Measurements from ENCODE around the gene MMEL1.
"Not testable (repeated sequence)": the region's sequence is repeated elsewhere in the genome, so short reads cannot be mapped to it uniquely, and the experiment has no call there.

MMEL1 gene

DNA sequence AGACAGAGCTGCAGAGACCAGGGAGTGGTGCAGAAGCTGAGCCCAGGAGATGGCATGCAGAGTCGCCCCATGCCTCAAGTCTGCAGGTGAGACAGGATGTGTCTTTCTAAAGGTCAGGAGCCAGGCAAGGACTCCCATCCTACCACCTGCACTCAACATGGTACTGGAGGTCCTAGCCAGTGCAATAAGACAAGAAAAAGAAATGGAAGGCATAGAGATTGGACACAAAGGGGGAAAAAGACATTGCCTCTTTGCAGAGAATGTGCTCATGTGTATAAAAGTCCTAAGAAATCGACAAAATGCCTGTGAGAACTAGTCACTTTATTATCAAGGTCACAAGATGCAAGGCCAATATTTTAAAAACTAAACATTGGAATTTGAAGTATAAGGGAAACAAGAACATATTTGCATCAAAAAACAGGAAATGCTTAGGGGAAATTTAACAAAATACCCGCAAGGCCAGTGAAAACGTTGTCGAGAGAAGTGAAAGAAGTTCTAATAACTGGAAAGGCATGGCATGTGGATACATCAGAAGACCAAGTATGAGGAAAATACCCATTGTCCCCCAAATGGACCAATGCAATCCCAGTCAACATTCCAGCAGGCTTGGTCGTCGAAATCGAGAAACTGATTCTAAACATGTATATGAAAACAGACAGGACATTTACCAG is 59.4 kb downstream of the MMEL1 start:
- no peak for DNase-seq (ENCODE audit: low read depth)

DNA sequence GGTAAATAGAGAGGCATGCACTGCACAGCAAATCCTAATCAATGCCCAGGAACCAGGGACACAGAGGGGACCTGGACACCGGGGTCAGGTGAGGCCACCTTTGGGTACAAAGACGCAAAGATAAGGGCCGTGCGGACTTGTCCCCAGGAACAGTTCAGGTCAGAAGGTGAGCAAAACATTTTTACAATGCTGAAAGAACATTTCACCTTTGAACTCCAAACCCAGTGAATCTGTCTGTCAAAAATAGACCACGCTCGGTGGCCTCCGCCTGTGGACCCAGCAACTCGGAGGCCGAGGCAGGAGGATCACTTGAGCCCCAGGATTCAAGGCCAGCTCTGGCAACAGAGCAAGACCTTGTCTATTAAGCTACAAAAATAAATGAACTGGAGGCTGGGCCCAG is 61.5 kb downstream of the MMEL1 start:
- no peak for DNase-seq (ENCODE audit: low read depth)

DNA sequence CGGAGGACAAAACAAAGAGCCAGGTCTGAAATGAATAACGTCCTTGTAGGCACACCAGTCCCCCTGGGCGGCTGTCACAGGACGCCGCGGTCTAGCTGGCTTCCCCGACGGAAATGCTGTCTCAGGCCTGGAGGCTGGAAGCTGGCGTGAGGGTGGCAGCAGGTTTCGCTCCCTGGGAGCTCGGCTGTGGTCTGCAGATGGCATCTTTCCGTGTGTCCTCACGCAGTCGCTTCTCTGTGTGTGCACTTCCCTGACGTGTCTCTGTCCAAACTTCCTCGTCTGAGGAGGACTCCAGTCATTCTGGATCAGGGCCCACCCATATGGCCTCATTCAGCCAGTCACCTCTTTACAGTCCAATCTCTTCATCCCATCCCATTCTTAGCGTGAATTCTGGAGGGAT is 62.5 kb downstream of the MMEL1 start:
- DNase-seq (ENCODE audit: low read depth), result no peak

DNA sequence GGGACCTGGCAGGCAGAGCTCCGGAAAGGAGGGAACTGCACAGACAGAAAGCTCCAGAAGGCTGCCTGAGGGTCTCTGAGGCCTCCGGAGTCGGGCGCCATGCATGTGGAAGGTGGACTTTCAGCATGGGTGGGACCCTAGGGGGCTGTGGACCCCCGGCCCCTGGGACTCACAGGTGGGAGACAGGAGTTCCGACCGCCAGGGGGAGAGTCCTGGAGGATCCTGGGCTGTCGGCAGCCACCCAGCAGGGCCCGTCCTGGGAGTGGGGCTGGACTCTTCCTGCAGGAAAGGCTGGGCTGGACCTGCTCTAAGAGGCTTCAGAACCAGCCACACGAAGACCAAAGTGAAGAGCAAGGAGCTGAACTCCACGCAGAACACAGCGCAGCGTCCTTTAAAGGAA is 63.1 kb downstream of the MMEL1 start:
- not testable (repeated sequence) for DNase-seq (ENCODE audit: low read depth)

DNA sequence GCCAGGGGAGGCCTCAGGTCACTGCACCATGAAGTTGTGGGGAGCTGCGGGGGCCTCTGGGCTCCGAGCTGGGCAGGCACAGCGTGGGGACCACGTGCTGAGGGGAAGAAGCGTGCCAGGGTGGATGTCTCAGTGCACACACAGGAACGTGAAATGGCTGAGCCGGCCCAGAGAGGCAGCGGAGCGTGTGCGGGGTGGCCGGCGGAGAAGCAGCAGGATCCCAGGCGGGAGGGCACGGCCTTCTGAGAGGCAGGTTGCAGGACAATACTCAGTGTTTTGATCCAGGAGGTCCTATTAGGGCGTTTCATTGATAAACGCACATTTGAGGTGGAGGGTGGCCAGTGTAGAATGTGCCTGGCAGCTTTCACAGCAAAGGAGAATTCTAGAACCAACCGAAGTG is 63.8 kb downstream of the MMEL1 start:
- no peak for DNase-seq (ENCODE audit: low read depth)

DNA sequence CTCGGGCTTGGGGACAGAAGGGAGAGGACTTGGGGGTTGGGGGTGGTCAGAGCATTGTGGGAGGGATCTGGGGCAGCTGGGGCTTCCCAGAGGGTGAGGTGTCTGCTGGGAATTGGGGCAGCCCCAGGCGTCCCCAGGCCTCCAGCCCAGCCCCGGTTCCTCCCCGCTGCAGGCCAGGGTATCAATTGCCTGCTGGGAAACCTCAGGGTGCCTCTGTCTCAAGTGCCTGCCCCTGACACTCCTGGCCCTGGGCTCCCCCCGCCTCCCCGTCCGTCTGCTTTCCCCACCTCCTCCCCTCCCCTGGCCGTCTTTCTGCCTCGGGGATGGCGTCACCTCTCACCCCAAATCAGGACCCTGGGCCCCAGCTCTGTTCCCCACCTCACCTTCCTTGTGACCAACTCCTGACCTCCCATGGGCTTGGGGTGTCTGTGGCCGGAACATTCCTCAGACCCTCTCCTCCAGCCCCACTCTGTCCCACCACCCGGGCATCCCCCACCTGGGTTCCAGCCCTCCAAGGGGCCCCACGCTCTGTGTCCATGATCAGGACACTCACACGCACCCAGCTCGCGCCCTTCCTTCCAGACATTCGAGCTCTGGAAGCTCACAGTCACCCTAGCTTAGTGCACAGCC is 64.5 kb downstream of the MMEL1 start:
- DNase-seq (ENCODE audit: low read depth), result not testable (repeated sequence)

DNA sequence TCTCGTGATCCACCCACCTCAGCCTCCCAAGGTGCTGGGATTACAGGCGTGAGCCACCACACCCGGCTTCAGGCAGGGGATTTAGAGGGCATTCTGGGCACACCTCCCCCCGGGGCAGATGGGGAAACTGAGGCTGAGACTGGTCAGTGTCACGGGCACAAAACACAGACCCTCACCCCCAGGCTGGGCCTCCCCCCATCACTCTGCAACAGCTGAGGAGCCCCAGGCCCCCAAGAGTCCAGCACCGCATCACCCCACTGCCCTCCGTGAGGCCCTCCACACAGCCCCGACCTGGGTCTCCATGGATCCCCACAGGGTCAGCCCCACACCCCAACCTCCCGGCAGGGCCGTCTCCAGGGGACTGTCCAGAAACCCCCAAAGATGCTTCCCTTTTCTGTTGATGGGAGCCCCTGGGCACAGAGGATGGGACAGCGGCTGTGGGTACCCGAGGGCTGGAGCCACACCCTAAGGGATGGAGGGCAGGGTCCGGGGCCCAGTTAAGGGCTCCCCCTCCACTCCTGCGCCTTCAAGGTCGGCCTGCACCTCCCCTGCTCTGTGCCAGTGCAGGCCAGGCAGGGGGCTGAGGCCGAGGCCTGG is 65.6 kb downstream of the MMEL1 start:
- no peak for DNase-seq (ENCODE audit: low read depth)

DNA sequence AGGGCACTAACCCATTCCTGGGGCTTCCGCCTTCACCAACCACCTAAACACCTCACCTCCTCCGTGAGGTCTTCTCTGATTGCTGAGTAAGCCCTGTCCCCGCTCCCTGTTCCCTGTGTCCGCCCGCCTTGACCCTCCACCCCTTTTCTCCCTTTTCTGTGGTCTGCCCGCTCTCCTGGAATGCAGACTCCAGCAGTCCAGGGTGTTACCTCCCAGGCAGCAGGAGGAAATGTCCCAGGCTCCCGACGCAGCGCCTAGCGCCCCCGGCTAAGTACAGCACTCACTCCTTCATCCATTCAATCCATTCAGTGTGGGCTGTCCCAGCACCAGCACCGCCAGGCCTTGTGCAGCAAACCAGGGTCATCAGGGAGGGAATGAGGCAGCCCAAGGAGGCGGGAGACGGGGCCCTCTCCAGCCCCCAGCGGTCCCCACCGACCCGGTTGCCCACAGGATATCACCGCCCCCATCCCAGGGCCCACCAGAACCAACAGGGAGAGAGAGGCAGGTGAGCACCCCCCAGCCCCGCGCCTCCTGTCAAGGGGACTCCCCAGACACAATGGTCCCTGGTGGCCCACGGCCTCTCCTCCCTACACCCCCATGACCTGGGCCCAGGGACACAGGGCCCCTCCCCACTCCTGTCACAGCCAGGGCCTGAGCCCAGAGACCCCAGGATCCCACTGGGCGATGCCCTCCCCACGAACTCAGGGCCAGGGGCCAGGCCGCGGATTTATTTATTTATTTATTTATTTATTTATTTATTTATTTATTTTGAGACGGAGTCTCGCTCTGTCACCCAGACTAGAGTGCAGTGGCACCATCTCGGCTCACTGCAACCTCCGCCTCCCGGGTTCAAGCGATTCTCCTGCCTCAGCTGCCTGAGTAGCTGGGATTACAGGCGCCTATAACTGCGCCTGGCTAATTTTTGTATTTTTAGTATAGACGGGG is 66.4 kb downstream of the MMEL1 start:
- no peak for DNase-seq (ENCODE audit: low read depth)

DNA sequence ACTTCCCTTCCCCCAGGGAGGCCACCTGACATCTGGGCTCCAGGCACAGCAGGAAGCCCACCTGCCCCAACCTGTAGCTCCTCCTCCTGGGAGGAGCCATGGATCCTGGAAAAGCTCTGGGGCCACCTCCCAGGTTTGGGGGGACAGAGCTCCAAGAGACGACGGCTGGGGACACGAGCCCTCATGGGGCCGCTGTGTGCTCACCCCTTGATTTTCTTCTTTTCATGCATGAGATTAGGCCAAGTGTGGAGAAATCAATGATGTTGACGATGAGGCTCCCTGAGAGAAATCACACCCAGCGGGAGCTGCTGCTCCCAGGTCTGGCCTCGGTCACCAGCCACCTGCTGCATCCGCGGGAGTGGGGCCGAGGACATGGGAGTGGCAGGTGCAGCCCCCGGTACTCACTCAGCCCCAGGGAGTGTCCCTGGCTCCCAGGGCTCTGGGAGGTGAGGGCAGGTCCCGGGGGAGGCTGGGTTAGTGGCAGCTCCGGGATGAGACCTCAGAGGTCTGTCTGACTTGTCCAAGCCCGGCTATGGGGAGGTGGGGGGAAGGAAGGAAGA is 67.9 kb downstream of the MMEL1 start:
- DNase-seq (ENCODE audit: low read depth), result no peak

DNA sequence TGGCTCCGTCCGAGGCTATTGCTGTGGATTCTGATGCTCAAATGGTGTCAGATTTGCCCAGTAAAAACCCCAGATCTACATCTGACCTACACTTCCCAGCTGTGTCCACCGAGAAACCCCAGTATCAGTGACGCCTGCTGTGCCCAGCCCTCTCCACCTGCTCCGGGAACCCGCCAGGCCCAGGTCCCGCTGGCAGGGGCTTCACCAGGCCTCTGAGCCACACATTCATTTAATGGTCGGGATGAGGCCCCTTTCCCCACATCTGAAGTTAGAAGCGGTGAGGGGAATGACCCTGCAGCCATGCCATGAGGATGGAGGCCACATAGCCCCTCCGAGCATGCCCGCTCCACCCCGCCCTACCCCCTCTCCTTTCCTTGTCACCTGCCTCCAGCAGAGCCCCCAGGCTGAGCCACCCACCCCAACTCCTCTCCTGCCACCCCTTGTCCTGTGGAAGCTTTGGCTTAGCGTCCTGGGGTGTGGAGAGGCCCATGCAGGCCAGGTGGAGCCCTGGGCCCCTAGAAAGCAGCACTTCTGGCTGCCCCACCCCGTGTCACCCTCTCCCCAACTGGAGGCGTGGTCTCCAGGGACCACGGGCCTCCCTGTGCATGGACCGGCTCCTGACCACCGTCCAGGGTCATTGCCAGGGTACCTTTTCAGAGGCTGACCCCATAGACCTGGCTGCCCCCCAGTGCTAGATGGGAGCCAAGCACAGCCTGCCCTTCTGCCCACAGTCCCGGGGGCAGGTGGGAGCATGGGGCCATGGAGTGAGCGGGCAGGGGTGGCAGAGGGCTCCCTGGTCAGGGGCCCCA is 68.6 kb downstream of the MMEL1 start:
- DNase-seq (ENCODE audit: low read depth), result no peak

DNA sequence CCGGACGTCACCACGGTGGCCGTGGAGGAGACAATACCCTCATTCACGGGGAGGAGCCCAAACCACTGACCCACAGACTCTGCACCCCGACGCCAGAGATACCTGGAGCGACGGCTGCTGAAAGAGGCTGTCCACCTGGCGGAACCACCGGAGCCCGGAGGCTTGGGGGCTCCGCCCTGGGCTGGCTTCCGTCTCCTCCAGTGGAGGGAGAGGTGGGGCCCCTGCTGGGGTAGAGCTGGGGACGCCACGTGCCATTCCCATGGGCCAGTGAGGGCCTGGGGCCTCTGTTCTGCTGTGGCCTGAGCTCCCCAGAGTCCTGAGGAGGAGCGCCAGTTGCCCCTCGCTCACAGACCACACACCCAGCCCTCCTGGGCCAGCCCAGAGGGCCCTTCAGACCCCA is 69.6 kb downstream of the MMEL1 start:
- DNase-seq (ENCODE audit: low read depth), result no peak

DNA sequence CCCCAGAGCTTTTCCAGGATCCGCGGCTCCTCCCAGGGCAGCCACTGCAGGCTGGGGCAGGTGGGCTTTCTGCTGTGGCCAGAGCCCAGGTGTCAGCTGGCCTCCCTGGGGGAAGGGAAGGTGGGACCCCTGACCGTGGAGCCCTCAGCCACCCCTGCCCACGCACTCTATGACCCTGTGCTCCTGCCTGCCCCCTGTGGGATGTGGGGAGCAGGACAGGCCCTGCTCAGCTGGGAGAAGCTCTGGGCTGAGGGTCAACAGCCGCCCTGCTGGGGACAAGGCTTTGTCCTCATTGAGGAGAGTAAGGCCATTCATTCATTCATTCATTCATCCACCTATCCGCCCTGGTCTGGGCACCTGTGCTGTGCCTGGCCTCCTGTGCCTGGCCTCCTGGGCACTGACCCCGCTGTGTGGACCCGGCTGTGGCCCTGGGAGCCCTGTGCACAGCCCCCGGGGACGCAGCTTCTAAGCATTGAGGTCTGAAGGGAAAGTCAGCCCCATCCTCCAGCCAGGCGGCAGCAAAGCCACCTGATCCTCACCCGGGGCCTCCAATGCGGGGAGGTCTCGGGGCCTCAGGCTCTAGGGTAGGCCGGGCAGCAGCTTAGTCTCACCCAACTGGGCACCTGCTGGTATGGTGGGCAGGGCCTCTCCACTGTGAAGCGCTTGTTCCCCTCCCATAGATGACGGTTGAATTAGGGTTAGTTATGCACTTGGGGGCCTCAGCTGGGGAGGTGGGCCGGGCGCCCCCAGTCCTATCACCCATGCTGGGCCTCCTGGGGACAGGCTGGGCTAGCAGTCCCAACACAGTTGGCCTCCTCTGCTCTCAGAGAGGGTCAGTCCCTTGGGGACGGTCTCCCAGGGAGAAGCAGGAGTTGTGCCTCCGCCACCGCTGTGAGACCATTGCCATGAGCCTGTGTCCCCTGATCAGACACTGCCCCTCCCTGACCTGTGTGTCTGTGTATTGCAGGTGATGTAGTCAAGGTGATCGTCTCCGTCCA is 70.6 kb downstream of the MMEL1 start:
- DNase-seq (ENCODE audit: low read depth), result no peak

DNA sequence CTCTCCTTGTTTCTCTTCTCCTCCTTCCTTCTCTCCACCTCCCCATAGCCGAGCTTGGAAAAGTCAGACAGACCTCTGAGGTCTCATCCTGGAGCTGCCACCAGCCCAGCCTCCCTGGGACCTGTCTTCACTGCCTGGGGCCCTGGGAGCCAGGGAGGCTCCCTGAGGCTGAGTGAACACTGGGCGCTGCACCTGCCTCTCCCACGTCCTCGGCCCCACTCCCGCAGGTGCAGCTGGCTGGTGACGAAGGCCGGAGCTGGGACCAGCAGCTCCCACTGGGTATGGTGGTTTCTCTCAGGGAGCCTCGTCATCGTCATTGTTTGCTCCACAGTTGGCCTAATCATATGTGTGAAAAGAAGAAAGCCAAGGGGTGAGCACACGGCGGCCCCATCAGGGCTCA is 71.4 kb downstream of the MMEL1 start:
- DNase-seq (ENCODE audit: low read depth), result no peak

DNA sequence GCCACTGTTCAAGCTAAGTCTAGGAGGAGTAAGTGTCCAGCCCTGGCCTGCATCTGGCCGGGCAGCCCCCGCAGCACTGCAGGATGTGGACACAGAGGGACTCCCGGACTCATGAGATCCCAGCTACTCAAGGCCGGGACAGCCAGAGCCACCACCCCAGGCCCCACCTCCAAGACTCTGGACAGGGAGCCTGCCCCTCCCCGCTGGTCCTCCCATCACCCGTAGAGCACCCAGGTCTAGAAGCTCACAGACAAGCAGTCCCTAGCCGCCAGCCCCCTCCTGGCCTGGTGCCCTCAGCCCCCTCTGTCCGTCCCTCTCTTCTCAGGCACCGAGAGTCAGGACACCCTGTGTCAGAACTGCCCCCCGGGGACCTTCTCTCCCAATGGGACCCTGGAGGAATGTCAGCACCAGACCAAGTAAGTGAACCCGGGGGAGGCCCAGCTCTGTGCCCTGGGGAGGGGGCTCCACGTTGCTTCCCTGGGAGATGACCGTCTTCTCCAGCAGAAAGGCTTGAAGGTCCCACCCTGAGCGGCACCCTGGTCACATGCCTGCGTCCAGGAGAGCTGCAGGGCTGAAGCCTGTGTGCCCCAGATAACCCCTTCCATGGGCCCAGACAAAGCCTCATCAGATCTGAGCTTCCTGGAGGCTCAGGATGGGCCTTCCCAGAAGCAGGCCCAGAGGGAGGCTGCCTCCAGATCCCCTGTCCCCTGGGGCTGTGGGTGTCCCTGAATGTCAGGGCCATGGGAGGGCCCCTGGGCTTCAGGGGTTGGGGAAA is 72.3 kb downstream of the MMEL1 start:
- DNase-seq (ENCODE audit: low read depth), result no peak

DNA sequence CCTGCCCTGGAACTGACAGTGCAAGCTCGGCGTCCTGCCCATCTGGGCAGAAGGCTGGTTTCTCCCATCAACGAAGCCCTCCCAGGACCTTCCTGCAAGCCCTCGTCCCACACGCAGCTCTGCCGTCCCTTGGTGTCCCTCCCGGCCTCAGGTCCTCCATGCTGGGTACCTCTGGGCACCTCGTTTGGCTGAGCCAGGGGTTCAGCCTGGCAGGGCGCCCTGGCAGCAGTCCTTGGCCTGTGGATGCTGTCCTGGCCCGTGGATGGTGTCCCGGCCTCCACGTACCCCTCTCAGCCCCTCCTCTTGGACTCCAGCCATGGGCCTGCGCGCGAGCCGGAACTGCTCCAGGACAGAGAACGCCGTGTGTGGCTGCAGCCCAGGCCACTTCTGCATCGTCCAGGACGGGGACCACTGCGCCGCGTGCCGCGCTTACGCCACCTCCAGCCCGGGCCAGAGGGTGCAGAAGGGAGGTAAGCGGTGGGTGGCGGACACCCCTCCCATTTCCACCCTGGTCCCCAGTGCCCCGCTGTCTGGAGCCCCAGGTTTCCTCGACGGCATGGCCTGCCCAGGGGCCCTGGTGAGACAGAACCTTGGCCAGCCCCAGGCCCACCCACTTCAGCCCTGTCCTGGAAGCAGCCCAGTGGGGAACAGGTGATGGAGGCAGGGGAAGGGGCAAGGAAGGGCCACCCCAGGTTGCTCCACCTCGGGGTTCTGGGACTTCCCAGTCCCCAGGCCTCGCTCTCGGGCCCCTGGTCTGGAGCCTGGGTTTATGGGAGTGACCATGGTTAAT is 73.1 kb downstream of the MMEL1 start:
- no peak for DNase-seq (ENCODE audit: low read depth)

DNA sequence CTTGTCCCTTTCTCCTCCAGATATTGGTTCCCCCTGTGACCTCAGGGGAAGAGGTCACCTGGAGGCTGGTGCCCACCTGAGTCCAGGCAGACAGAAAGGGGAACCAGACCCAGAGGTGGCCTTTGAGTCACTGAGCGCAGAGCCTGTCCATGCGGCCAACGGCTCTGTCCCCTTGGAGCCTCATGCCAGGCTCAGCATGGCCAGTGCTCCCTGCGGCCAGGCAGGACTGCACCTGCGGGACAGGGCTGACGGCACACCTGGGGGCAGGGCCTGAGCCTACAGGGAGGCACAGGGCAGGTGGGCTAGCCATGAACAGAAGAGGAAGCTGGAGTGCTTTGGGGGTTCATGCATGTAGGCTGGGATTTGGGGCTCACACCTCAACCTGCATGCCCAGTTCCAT is 74.0 kb downstream of the MMEL1 start:
- no peak for DNase-seq (ENCODE audit: low read depth)

DNA sequence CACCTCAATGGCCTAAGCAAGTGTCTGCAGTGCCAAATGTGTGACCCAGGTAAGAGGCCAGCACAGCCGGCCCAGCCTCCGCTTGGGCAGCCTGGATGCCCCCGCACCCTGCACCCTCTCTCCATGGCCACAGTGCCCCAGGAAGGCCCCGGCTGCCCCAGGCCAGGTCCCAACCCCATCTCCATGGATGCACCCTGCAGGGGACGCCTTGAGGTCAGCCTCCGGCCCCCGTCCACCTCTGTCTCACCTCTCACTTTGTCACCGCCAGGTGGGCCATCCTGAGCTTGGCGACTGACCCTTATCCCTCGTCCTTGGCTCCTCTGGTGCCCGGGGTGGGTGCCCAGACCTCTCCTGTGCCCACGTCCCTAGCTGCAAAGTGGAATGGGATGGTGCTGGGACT is 74.4 kb downstream of the MMEL1 start:
- no peak for DNase-seq (ENCODE audit: low read depth)
